ENCODE results near the gene CRAT.

- TF ChIP-seq CTCF (IDR thresholded peaks at IDR 0.05) (no peak), POLR2AphosphoS5 (IDR thresholded peaks at IDR 0.05) (no peak)
These were observed 16.8 kb downstream of the CRAT start for GRCh38 chr9:129093602-129094386.

Data from breast epithelium (tissue), 3 donors.